Body of pancreas (tissue), 4 donors: ENCODE data around the gene CSAG1.

ENCODE experiments used
- POLR2A ChIP-seq, 3 donors: fragments of 450-650 bp; IDR thresholded peaks; one replicate each; pipeline ENCODE4 v1.6.1; 2016; ENCODE audit warnings: antibody characterized with exemption in 3 of 3, mild to moderate bottlenecking in 2 of 3
- TF ChIP-seq, protein P1 (sequence below), 7 experiments: fragments of 450-650 bp in 4 of 7; fragments of 200-600 bp in 3 of 7; sonication (generic) in 3 of 7; IDR thresholded peaks; one replicate each; pipeline ENCODE4 v1.5.1; 2016 to 2019; ENCODE audit warnings: antibody characterized with exemption in 7 of 7

DNA sequence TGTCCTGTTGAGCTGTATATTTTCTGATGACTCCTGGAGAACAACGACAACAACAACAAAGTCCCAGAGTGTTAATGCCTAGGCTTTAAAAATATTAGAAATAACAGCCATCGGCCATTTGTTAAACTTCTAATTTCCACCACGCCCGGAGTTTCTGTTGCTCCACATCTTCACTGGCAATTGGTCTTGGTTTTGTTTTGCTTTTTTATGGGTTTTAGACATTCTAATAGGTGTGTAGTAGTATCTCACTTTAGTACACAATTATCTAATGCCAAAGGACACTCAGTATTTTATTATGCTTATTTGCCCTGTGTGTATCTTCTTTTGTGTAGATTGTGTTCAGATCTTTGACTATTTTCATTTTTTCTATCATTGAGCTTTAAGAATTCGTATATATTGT, 5.0 kb upstream of the CSAG1 start:
- TF ChIP-seq, protein P1, sequence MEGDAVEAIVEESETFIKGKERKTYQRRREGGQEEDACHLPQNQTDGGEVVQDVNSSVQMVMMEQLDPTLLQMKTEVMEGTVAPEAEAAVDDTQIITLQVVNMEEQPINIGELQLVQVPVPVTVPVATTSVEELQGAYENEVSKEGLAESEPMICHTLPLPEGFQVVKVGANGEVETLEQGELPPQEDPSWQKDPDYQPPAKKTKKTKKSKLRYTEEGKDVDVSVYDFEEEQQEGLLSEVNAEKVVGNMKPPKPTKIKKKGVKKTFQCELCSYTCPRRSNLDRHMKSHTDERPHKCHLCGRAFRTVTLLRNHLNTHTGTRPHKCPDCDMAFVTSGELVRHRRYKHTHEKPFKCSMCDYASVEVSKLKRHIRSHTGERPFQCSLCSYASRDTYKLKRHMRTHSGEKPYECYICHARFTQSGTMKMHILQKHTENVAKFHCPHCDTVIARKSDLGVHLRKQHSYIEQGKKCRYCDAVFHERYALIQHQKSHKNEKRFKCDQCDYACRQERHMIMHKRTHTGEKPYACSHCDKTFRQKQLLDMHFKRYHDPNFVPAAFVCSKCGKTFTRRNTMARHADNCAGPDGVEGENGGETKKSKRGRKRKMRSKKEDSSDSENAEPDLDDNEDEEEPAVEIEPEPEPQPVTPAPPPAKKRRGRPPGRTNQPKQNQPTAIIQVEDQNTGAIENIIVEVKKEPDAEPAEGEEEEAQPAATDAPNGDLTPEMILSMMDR (IDR thresholded peaks at IDR 0.05): no peak
- no peak for TF ChIP-seq POLR2A (IDR thresholded peaks at IDR 0.05)
